Neural progenitor cell (in vitro differentiated cells): Measurements from ENCODE around the gene NOL3. TPM values are rescaled to one million over a fixed set of nuclear protein-coding genes. Genes with fewer than 3 reads are reported as not detected.
A peak's percentile ranks its signal among the peaks of the same experiment; 100 is the strongest.

Experiments used
- DNase-seq: peaks from one replicate; pipeline ENCODE4 v3.0.0-alpha.2; 2016; ENCODE audit warnings: low spot score
- H2AFZ ChIP-seq: fragments of 200-600 bp; sonication (generic); replicated peaks from 2 replicates; pipeline ENCODE4 v1.6.1; 2016; ENCODE audit warnings: antibody characterized with exemption
- H3F3A ChIP-seq: fragments of 200-600 bp; sonication (generic); 2 replicates; pipeline ENCODE4 v1.6.1; 2016; ENCODE audit warnings: antibody characterized with exemption, low read depth
- H3K27ac ChIP-seq: fragments of 200-600 bp; sonication (generic); 2 replicates; pipeline ENCODE4 v1.5.1; 2016; ENCODE audit warnings: mild to moderate bottlenecking
- H3K27me3 ChIP-seq: fragments of 200-600 bp; sonication (generic); 2 replicates; pipeline ENCODE4 v1.6.1; 2016; ENCODE audit warnings: mild to moderate bottlenecking, moderate library complexity
- H3K36me3 ChIP-seq: fragments of 200-600 bp; sonication (generic); 2 replicates; pipeline ENCODE4 v1.5.1; 2016
- H3K4me1 ChIP-seq: fragments of 200-600 bp; sonication (generic); 2 replicates; pipeline ENCODE4 v1.6.1; 2016; ENCODE audit warnings: mixed run types
- H3K4me2 ChIP-seq: fragments of 200-600 bp; sonication (generic); 2 replicates; pipeline ENCODE4 v1.6.1; 2016
- H3K4me3 ChIP-seq: fragments of 200-600 bp; sonication (generic); 2 replicates; pipeline ENCODE4 v1.5.1; 2016
- H3K79me2 ChIP-seq: fragments of 200-600 bp; sonication (generic); 2 replicates; pipeline ENCODE4 v1.6.1; 2016; ENCODE audit warnings: low read depth
- H3K9ac ChIP-seq: fragments of 200-600 bp; sonication (generic); 2 replicates; pipeline ENCODE4 v1.6.1; 2016
- H3K9me3 ChIP-seq: fragments of 200-600 bp; sonication (generic); 2 replicates; pipeline ENCODE4 v1.5.1; 2016; ENCODE audit warnings: low read depth
- H4K20me1 ChIP-seq: fragments of 200-600 bp; sonication (generic); 2 replicates; pipeline ENCODE4 v1.6.1; 2016; ENCODE audit warnings: low read depth
- H3K27ac Mint-ChIP-seq: 3 replicates; pipeline ENCODE4 v1.8.0; 2021; ENCODE audit warnings: mixed read lengths
- H3K27me3 Mint-ChIP-seq: 2 replicates; pipeline ENCODE4 v1.8.0; 2022; ENCODE audit warnings: low read depth, mild to moderate bottlenecking, inconsistent platforms, moderate library complexity, mixed read lengths; ENCODE audit not compliant: insufficient read depth
- H3K36me3 Mint-ChIP-seq: 3 replicates; pipeline ENCODE4 v1.8.0; 2021; ENCODE audit warnings: mixed read lengths
- H3K4me1 Mint-ChIP-seq: 3 replicates; pipeline ENCODE4 v1.8.0; 2021; ENCODE audit warnings: mixed read lengths
- H3K4me3 Mint-ChIP-seq: 3 replicates; pipeline ENCODE4 v1.8.0; 2021; ENCODE audit warnings: mild to moderate bottlenecking, moderate library complexity, mixed read lengths
- H3K9me3 Mint-ChIP-seq: 3 replicates; pipeline ENCODE4 v1.8.0; 2020; ENCODE audit warnings: mixed read lengths
- CTCF ChIP-seq: fragments of 200-600 bp; sonication (generic); IDR thresholded peaks from 2 replicates; pipeline ENCODE4 v1.5.1; 2017; ENCODE audit warnings: antibody characterized with exemption, mild to moderate bottlenecking
- EZH2 ChIP-seq: fragments of 200-600 bp; sonication (generic); IDR thresholded peaks from 2 replicates; pipeline ENCODE4 v1.6.1; 2017; ENCODE audit warnings: antibody characterized with exemption, mild to moderate bottlenecking, moderate library complexity
- EZH2phosphoT487 ChIP-seq: fragments of 200-600 bp; sonication (generic); IDR thresholded peaks from 2 replicates; pipeline ENCODE4 v1.6.1; 2017; ENCODE audit warnings: antibody characterized with exemption
- microRNA counts: library from miRNA; unstranded; fragments of <30 nt; microRNA quantifications from one replicate; lab custom pipeline; 2016
- microRNA-seq: library from miRNA; unstranded; fragments of <30 nt; microRNA quantifications from one replicate; pipeline ENCODE4, GENCODE V29; 2016
- small RNA-seq: library from RNA; depleted of rRNA; stranded (forward); fragments of <200 nt; gene quantifications from one replicate; pipeline ENCODE3, GENCODE V24; 2015
- total RNA-seq: library from RNA; depleted of rRNA; stranded (reverse); fragments of >200 nt; gene quantifications from 2 replicates; pipeline ENCODE4 v1.2.3, GENCODE V29; 2015; ENCODE audit warnings: low replicate concordance

The NOL3 gene
- total RNA-seq, 1 donor from 2014 or later = 0.37 TPM

- Mint-ChIP-seq H3K36me3 (no peaks in the 10 kb centered on the region), H3K27ac (peak overlapping the region; percentile 80), H3K9me3 (no peaks in the 10 kb centered on the region), H3K27me3 (peaks cover 10% of the 10 kb centered on the region), H3K4me3 (no peak overlapping the region), H3K4me1 (no peaks in the 10 kb centered on the region)
- no peaks in the 10 kb centered on the region for H3K27me3 ChIP-seq
- no peaks in the 10 kb centered on the region for H3K79me2 ChIP-seq
- H3K27ac ChIP-seq = no peak overlapping the region
- no peaks in the 10 kb centered on the region for H3K9me3 ChIP-seq
- H3K4me1 ChIP-seq = no peaks in the 10 kb centered on the region
- no peak overlapping the region for H2AFZ ChIP-seq
- no peaks in the 10 kb centered on the region for H3F3A ChIP-seq
- no peak overlapping the region for H3K4me3 ChIP-seq
- no peak overlapping the region for H3K4me2 ChIP-seq
- no peak for DNase-seq
- H4K20me1 ChIP-seq = no peaks in the 10 kb centered on the region
- no peaks in the 10 kb centered on the region for H3K36me3 ChIP-seq
- H3K9ac ChIP-seq = no peak overlapping the region
- TF ChIP-seq CTCF (no peak), EZH2 (no peak), EZH2phosphoT487 (no peak)
Observed at GRCh38 chr16:67216612-67217490, 46.5 kb downstream of the NOL3 start.

GRCh38 chr16:67223992-67224391, 53.7 kb downstream of the NOL3 start:
- Mint-ChIP-seq H3K27me3 (peaks cover 14% of the 10 kb centered on the region), H3K4me3 (no peak overlapping the region), H3K4me1 (peaks cover 22% of the 10 kb centered on the region), H3K9me3 (peaks cover 2% of the 10 kb centered on the region), H3K27ac (no peak overlapping the region), H3K36me3 (peaks cover 4% of the 10 kb centered on the region)
- Histone ChIP-seq H3K9ac (no peak overlapping the region), H2AFZ (no peak overlapping the region), H3K9me3 (no peaks in the 10 kb centered on the region), H3F3A (no peaks in the 10 kb centered on the region), H3K4me3 (no peak overlapping the region), H3K79me2 (peaks cover 15% of the 10 kb centered on the region), H3K4me2 (no peak overlapping the region), H3K27me3 (no peaks in the 10 kb centered on the region), H4K20me1 (no peaks in the 10 kb centered on the region), H3K4me1 (peaks cover 10% of the 10 kb centered on the region), H3K36me3 (no peaks in the 10 kb centered on the region), H3K27ac (no peak overlapping the region)
- no peak for TF ChIP-seq EZH2phosphoT487
- TF ChIP-seq CTCF = no peak
- no peak for TF ChIP-seq EZH2
- no peak for DNase-seq

MicroRNAs within 50 kb of the gene (microRNA counts, 767-probe panel; counts per million panel counts)
- 460 counts per million, percentile 90 among the panel's probes with 10 or more counts for microRNA hsa-miR-328 (lab: Ali Mortazavi, UCI)

Small RNA genes lying within 50 kb of the gene (microRNA-seq; reads per million reads assigned to microRNA genes)
- gene MIR328 = 17.8 reads per million, percentile 49 among the genes with 10 or more reads in this experiment

Small RNA genes lying within 50 kb of the gene (small RNA-seq; reads per million reads assigned to genes)
- 0.50 reads per million, percentile 55 among the genes with 10 or more reads in this experiment for gene MIR328

Other genes starting within 250 kb of the NOL3 start
- gene RRAD, start 245.0 kb upstream of the NOL3 start, total RNA-seq = 0.12 and 0.24 TPM in 2 replicates
- gene CIAO2B, start 236.1 kb upstream of the NOL3 start, total RNA-seq = 55.5 and 76.0 TPM in 2 replicates
- 11.1 and 20.9 TPM in 2 replicates for gene CES2, start 235.0 kb upstream of the NOL3 start, total RNA-seq
- gene CES3, start 209.3 kb upstream of the NOL3 start, total RNA-seq = 5.7 and 13.4 TPM in 2 replicates
- 0.22 and 1.8 TPM in 2 replicates for gene CES4A, start 181.9 kb upstream of the NOL3 start, total RNA-seq
- 64.7 and 95.5 TPM in 2 replicates for gene CBFB, start 141.4 kb upstream of the NOL3 start, total RNA-seq
- gene PHAF1, start 60.6 kb upstream of the NOL3 start, total RNA-seq = 29.1 and 31.5 TPM in 2 replicates
- 2.6 and 5.9 TPM in 2 replicates for gene B3GNT9, start 19.5 kb upstream of the NOL3 start, total RNA-seq
- 0.25 and 0.30 TPM in 2 replicates for gene TRADD, start 10.6 kb upstream of the NOL3 start, total RNA-seq
- not detected in 2 replicates for gene FBXL8, start 10.6 kb upstream of the NOL3 start, total RNA-seq
- gene HSF4, start 5.8 kb upstream of the NOL3 start, total RNA-seq = 1.0 TPM in 1 of 2 replicates, not detected in the other
- 15.7 and 50.9 TPM in 2 replicates for gene MATCAP1, start 13.4 kb downstream of the NOL3 start, total RNA-seq
- not detected in 2 replicates for gene EXOC3L1, start 19.6 kb downstream of the NOL3 start, total RNA-seq
- 35.3 and 101 TPM in 2 replicates for gene E2F4, start 21.6 kb downstream of the NOL3 start, total RNA-seq
- 1.9 TPM in 1 of 2 replicates, not detected in the other for gene ELMO3, start 28.6 kb downstream of the NOL3 start, total RNA-seq
- 27.3 and 39.4 TPM in 2 replicates for gene TMEM208, start 56.6 kb downstream of the NOL3 start, total RNA-seq
- 5.5 and 14.2 TPM in 2 replicates for gene FHOD1, start 76.9 kb downstream of the NOL3 start, total RNA-seq
- gene SLC9A5, start 78.4 kb downstream of the NOL3 start, total RNA-seq = 2.5 and 4.2 TPM in 2 replicates
- 4.0 and 6.2 TPM in 2 replicates for gene PLEKHG4, start 109.0 kb downstream of the NOL3 start, total RNA-seq
- 1.1 TPM in 2 replicates for gene KCTD19, start 156.2 kb downstream of the NOL3 start, total RNA-seq
- gene LRRC36, start 156.3 kb downstream of the NOL3 start, total RNA-seq = 0.34 TPM in 1 of 2 replicates, not detected in the other
- 0.96 TPM in 1 of 2 replicates, not detected in the other for gene TPPP3, start 223.0 kb downstream of the NOL3 start, total RNA-seq
- 1.5 and 2.2 TPM in 2 replicates for gene ZDHHC1, start 245.9 kb downstream of the NOL3 start, total RNA-seq